Mesenchymal stem cell (in vitro differentiated cells and primary cell): ENCODE measurements around the gene SRRD.

ENCODE experiments used
- DNase-seq: peaks from one replicate; pipeline ENCODE4 v3.0.0-alpha.2; 2013
- H2AFZ ChIP-seq: one replicate; pipeline ENCODE4 v1.6.1; 2013; ENCODE audit warnings: low read depth, mild to moderate bottlenecking, control low read depth, inconsistent platforms, low read length, moderate library complexity
- H2AK5ac ChIP-seq: 2 replicates; pipeline ENCODE4 v1.6.1; 2013; ENCODE audit warnings: low read length, moderate library complexity, mild to moderate bottlenecking, inconsistent platforms; ENCODE audit not compliant: severe bottlenecking
- H2BK120ac ChIP-seq: one replicate; pipeline ENCODE4 v1.6.1; 2013; ENCODE audit warnings: low read depth, mild to moderate bottlenecking, inconsistent platforms, low read length, moderate library complexity
- H2BK12ac ChIP-seq, 2 experiments: one replicate each; pipeline ENCODE4 v1.6.1; 2013; ENCODE audit warnings: inconsistent platforms in 2 of 2, low read length in 2 of 2, mild to moderate bottlenecking in 2 of 2, moderate library complexity in 2 of 2, control low read depth in 1 of 2
- H2BK15ac ChIP-seq: one replicate; pipeline ENCODE4 v1.6.1; 2013; ENCODE audit warnings: mild to moderate bottlenecking, low read depth, inconsistent platforms; ENCODE audit not compliant: poor library complexity, severe bottlenecking
- H2BK5ac ChIP-seq: 2 replicates; pipeline ENCODE4 v1.6.1; 2013; ENCODE audit warnings: low read depth, mild to moderate bottlenecking, low read length, control low read depth, inconsistent platforms; ENCODE audit not compliant: poor library complexity, severe bottlenecking
- H3K14ac ChIP-seq, 2 experiments: one replicate each; pipeline ENCODE4 v1.6.1; 2013; ENCODE audit warnings: inconsistent platforms in 2 of 2, low read length in 2 of 2, control low read depth in 1 of 2, mild to moderate bottlenecking in 1 of 2, moderate library complexity in 1 of 2
- H3K18ac ChIP-seq, 2 experiments: one replicate each; pipeline ENCODE4 v1.6.1; 2013; ENCODE audit warnings: inconsistent platforms in 2 of 2, low read length in 2 of 2, control low read depth in 1 of 2, low read depth in 1 of 2, mild to moderate bottlenecking in 1 of 2
- H3K23ac ChIP-seq, 2 experiments: one replicate each; pipeline ENCODE4 v1.6.1; 2013; ENCODE audit warnings: inconsistent platforms in 2 of 2, low read length in 2 of 2, mild to moderate bottlenecking in 2 of 2, moderate library complexity in 2 of 2, control low read depth in 1 of 2
- H3K27ac ChIP-seq: 2 replicates; pipeline ENCODE4 v1.5.1; 2013; ENCODE audit warnings: mild to moderate bottlenecking, moderate library complexity, low read length, control low read depth, inconsistent platforms; ENCODE audit not compliant: poor library complexity, severe bottlenecking
- H3K27me3 ChIP-seq, 2 experiments: 2 replicates each; pipeline versions ENCODE4 v1.6.1 to v1.7.0; 2013; ENCODE audit warnings: low read length in 2 of 2, mild to moderate bottlenecking in 2 of 2, moderate library complexity in 2 of 2, control low read depth in 1 of 2, inconsistent platforms in 1 of 2; ENCODE audit not compliant: control insufficient read depth in 1 of 2, insufficient read depth in 1 of 2
- H3K36me3 ChIP-seq, 2 experiments: 2 replicates each; pipeline versions ENCODE4 v1.6.1 to v1.7.0; 2013; ENCODE audit warnings: low read length in 2 of 2, control low read depth in 1 of 2, inconsistent platforms in 1 of 2, low read depth in 1 of 2, mild to moderate bottlenecking in 1 of 2; ENCODE audit not compliant: insufficient read depth in 2 of 2, control insufficient read depth in 1 of 2
- H3K4ac ChIP-seq, 2 experiments: one replicate each; pipeline ENCODE4 v1.6.1; 2013; ENCODE audit warnings: inconsistent platforms in 2 of 2, low read length in 2 of 2, mild to moderate bottlenecking in 2 of 2, moderate library complexity in 2 of 2, control low read depth in 1 of 2, low read depth in 1 of 2
- H3K4me1 ChIP-seq: 2 replicates; pipeline ENCODE4 v1.6.1; 2013; ENCODE audit warnings: low read depth, low read length, control low read depth; ENCODE audit not compliant: control insufficient read depth, insufficient read depth
- H3K4me2 ChIP-seq: 2 replicates; pipeline ENCODE4 v1.6.1; 2013; ENCODE audit warnings: low read length, mild to moderate bottlenecking, inconsistent platforms; ENCODE audit not compliant: poor library complexity, severe bottlenecking
- H3K4me3 ChIP-seq, 2 experiments: 2 replicates each; pipeline versions ENCODE4 v1.5.1 to v1.7.0; 2013; ENCODE audit warnings: low read length in 2 of 2, mild to moderate bottlenecking in 2 of 2, control low read depth in 1 of 2, low read depth in 1 of 2; ENCODE audit not compliant: insufficient read depth in 1 of 2
- H3K79me1 ChIP-seq: replicated peaks from 2 replicates; pipeline ENCODE4 v1.6.1; 2013; ENCODE audit warnings: mild to moderate bottlenecking, control low read depth, low read length, inconsistent platforms; ENCODE audit not compliant: poor library complexity, severe bottlenecking
- H3K9ac ChIP-seq: 2 replicates; pipeline ENCODE4 v1.7.0; 2013; ENCODE audit warnings: mild to moderate bottlenecking, low read length, moderate library complexity
- H3K9me3 ChIP-seq: 2 replicates; pipeline ENCODE4 v1.7.0; 2013; ENCODE audit warnings: mild to moderate bottlenecking, low read length; ENCODE audit not compliant: control insufficient read depth
- H4K8ac ChIP-seq: one replicate; pipeline ENCODE4 v1.6.1; 2013; ENCODE audit warnings: inconsistent platforms, mild to moderate bottlenecking, low read length, moderate library complexity
- H4K91ac ChIP-seq: one replicate; pipeline ENCODE4 v1.6.1; 2013; ENCODE audit warnings: mild to moderate bottlenecking, low read length, inconsistent platforms
- WGBS: methylation state at CpG from one replicate; pipeline ENCODE4 v1.1.7; 2013; ENCODE audit warnings: mixed read lengths; 5-methylcytosine and 5-hydroxymethylcytosine counted together

The SRRD gene

DNA sequence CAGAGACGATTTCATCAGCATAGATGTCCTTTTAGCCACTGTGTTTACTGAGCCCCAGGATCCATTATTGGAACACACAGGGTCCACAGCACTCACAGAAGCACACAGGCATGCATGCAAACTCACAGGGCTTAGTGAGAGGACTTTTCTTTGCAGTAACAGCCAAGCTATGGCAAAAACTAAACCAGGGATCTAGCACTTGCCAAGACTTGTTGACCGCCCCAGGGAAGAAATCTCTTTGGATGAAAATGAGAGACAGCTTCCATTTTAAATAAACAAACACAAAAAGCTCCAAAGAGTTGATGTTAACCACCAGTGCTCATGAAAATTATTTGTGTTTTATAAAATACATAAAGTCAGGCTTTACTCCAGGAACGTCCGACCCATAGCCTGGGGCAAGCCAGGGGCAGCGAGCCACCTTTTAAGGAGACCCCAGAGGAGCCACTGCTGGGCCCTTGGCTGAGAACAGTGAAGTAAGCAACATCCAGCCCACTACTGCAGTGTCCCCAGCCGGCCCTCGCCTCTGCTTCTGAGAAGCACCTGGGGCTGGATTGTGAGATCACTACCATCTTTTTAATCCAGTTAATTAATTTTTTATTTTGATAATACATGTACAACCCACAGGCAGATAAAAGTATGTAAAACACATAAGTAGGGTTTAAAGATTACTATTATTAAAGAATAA is 50.6 kb downstream of the SRRD start:
- Histone ChIP-seq H3K27ac (no peak overlapping the region), H3K4me3 (no peak overlapping the region), H2BK12ac (no peak overlapping the region), H3K9me3 (no peaks in the 10 kb centered on the region), H3K18ac (no peak overlapping the region), H3K9ac (no peak overlapping the region), H2AFZ (no peak overlapping the region), H3K79me1 (peaks cover 2% of the 10 kb centered on the region), H4K91ac (no peak overlapping the region), H2BK15ac (no peak overlapping the region), H3K23ac (no peak overlapping the region), H3K27me3 (no peaks in the 10 kb centered on the region), H3K4ac (no peak overlapping the region), H2BK120ac (no peak overlapping the region), H3K36me3 (peaks cover 14 to 35% of the 10 kb centered on the region in 2 experiments), H2BK5ac (no peak overlapping the region), H3K4me1 (no peaks in the 10 kb centered on the region), H3K14ac (no peak overlapping the region), H4K8ac (no peak overlapping the region), H2AK5ac (no peak overlapping the region), H3K4me2 (no peak overlapping the region)
- no peak for DNase-seq
- WGBS: 93% methylated on average over 4 of the region's 7 CpGs

DNA sequence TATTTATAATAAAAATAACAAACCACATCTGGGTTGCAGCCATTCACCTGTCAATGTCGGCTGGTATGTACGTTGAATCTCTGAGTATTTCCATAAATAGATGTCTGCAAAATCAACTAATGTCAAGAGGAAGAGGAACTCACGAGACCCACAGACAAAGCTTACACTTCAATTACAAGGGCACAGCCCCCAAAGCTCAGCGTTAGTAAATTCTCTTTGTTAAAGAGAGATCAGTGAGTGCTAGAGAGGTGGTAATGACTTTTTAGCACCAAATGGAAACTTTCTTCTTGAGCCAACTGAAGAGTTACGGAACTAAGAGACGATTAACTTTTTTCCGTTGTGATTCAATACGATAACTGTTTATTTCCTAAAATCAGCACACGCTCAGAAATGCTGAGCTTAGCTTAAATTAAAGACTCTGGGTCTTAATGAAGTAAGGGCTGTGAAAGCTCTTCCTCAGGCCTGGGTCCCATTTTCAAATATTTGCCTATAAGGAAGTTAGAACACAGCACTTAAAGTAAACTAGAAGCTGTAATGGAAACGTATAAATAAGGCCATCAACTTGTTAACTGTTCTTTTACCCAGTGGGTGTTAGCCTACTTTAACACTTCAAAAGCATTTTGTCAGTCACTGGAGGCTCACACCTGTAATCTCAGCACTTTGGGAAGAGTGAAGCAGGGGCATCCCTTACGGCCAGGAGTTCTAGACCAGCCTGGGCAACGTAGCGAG is 51.4 kb downstream of the SRRD start:
- H2BK5ac ChIP-seq: no peak overlapping the region
- no peak overlapping the region for H4K8ac ChIP-seq
- H3K4ac ChIP-seq: no peak overlapping the region
- no peak overlapping the region for H3K4me2 ChIP-seq
- H2BK12ac ChIP-seq: no peak overlapping the region
- peaks cover 2% of the 10 kb centered on the region for H3K79me1 ChIP-seq
- no peak overlapping the region for H2BK15ac ChIP-seq
- no peak overlapping the region for H3K14ac ChIP-seq
- no peak overlapping the region for H3K23ac ChIP-seq
- no peak overlapping the region for H3K27ac ChIP-seq
- no peak overlapping the region for H2AFZ ChIP-seq
- 92% methylated on average over 12 of the region's 13 CpGs for WGBS
- H3K36me3 ChIP-seq: peaks cover 14 to 39% of the 10 kb centered on the region in 2 experiments
- H3K4me3 ChIP-seq: no peak overlapping the region
- no peak overlapping the region for H2BK120ac ChIP-seq
- H3K27me3 ChIP-seq: no peaks in the 10 kb centered on the region
- H2AK5ac ChIP-seq: no peak overlapping the region
- no peaks in the 10 kb centered on the region for H3K4me1 ChIP-seq
- no peak overlapping the region for H4K91ac ChIP-seq
- H3K18ac ChIP-seq: no peak overlapping the region
- no peak for DNase-seq
- no peaks in the 10 kb centered on the region for H3K9me3 ChIP-seq
- no peak overlapping the region for H3K9ac ChIP-seq

DNA sequence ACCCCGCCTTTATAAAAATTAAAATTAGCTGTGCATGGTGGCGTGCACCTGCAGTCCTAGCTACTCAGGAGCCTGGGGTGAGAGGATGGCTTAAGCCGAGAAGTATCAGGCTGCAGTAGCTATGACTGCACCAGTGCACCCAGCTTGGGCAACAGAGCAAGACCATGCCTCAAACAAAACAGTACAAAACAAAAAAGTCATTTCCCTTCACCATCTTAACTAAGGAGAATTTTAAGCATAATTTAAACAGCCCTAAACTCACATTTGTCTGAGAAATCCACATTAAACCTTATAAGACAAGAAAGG is 51.9 kb downstream of the SRRD start:
- H2BK5ac ChIP-seq: no peak overlapping the region
- no peak overlapping the region for H2BK15ac ChIP-seq
- H3K23ac ChIP-seq: no peak overlapping the region
- no peaks in the 10 kb centered on the region for H3K4me1 ChIP-seq
- H3K27ac ChIP-seq: no peak overlapping the region
- H3K18ac ChIP-seq: no peak overlapping the region
- no peak overlapping the region for H4K91ac ChIP-seq
- no peak overlapping the region for H3K4ac ChIP-seq
- DNase-seq: no peak
- H2BK12ac ChIP-seq: no peak overlapping the region
- no peaks in the 10 kb centered on the region for H3K27me3 ChIP-seq
- no peak overlapping the region for H4K8ac ChIP-seq
- no peak overlapping the region for H2AK5ac ChIP-seq
- no peak overlapping the region for H3K4me3 ChIP-seq
- no peaks in the 10 kb centered on the region for H3K9me3 ChIP-seq
- no peak overlapping the region for H3K4me2 ChIP-seq
- H2AFZ ChIP-seq: no peak overlapping the region
- WGBS: 97% methylated on average over 3 of the region's 3 CpGs
- H3K9ac ChIP-seq: no peak overlapping the region
- H3K79me1 ChIP-seq: peaks cover 2% of the 10 kb centered on the region
- H3K36me3 ChIP-seq: peaks cover 19 to 41% of the 10 kb centered on the region in 2 experiments
- H2BK120ac ChIP-seq: no peak overlapping the region
- H3K14ac ChIP-seq: no peak overlapping the region

DNA sequence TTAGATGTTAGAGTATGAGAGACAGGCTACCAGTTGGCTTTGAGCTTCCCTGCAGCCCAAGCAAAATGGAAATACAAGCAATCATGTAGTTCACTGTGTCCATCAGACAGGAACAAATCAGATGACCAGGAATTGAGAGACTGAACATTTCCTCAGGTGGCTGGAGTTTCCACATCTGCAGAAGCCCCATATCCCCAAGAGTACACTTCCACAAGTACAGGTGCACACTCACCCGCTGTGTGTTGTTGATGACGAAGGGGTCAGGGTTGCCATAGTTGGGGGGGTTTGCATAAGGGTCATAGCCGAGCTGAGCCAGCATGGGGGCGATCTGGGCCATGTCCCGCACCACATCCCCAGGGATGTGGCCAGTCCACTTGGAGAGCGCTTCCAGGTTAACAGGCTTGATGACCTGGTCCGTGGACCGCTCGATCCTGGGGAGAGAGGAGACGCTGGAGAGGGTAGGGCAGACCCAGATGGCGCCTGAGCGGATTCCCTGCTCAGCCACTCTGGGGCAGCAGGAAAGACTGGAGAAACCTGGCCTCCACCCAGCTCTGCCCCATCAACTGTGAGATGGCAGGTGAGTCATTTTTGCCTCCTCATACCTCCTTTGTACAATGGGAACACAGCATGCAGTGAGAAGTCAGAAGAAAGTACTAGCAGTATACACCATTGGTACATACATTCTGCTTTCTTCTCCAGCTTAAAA is 52.5 kb downstream of the SRRD start:
- Histone ChIP-seq H3K27me3 (no peaks in the 10 kb centered on the region), H3K79me1 (peaks cover 5% of the 10 kb centered on the region), H4K91ac (no peak overlapping the region), H3K9me3 (no peaks in the 10 kb centered on the region), H3K4me3 (no peak overlapping the region), H2BK12ac (no peak overlapping the region), H2AFZ (no peak overlapping the region), H3K18ac (no peak overlapping the region), H3K27ac (no peak overlapping the region), H3K4ac (no peak overlapping the region), H2BK120ac (no peak overlapping the region), H3K23ac (no peak overlapping the region), H3K9ac (no peak overlapping the region), H3K4me2 (no peak overlapping the region), H3K36me3 (peaks cover 25 to 43% of the 10 kb centered on the region in 2 experiments), H2AK5ac (no peak overlapping the region), H2BK15ac (no peak overlapping the region), H4K8ac (no peak overlapping the region), H2BK5ac (no peak overlapping the region), H3K4me1 (peaks cover 2% of the 10 kb centered on the region), H3K14ac (no peak overlapping the region)
- WGBS: 98% methylated on average over 12 of the region's 12 CpGs
- DNase-seq: no peak
